HG02970 (cell line): ENCODE data around the gene PTCHD1.

Experiments used
- ATAC-seq: cut with Tn5 transposase; IDR thresholded peaks from one replicate; pipeline ENCODE4 v1.9.1; 2021; ENCODE audit warnings: mild to moderate bottlenecking, moderate library complexity, moderate number of reproducible peaks; ENCODE audit not compliant: unreplicated experiment, low FRiP score

The PTCHD1 gene

GRCh38 chrX:23344904-23345271 is 10.2 kb downstream of the PTCHD1 start:
- ATAC-seq: no peak

GRCh38 chrX:23356189-23356588 is 21.5 kb downstream of the PTCHD1 start:
- ATAC-seq: no peak

GRCh38 chrX:23364416-23364815 is 29.8 kb downstream of the PTCHD1 start:
- no peak for ATAC-seq

GRCh38 chrX:23365541-23365940 is 30.9 kb downstream of the PTCHD1 start:
- no peak for ATAC-seq

- ATAC-seq: no peak
These were observed 32.3 kb downstream of the PTCHD1 start for GRCh38 chrX:23366914-23367313.

GRCh38 chrX:23369027-23369426 is 34.4 kb downstream of the PTCHD1 start:
- no peak for ATAC-seq

GRCh38 chrX:23372220-23372902 is 37.7 kb downstream of the PTCHD1 start:
- ATAC-seq: no peak

- ATAC-seq: no peak
These were observed 38.6 kb downstream of the PTCHD1 start for GRCh38 chrX:23373129-23373804.

GRCh38 chrX:23374291-23374690 is 39.6 kb downstream of the PTCHD1 start:
- no peak for ATAC-seq

- no peak for ATAC-seq
These were observed 41.9 kb downstream of the PTCHD1 start for GRCh38 chrX:23376581-23376980.

GRCh38 chrX:23380581-23380980 is 45.9 kb downstream of the PTCHD1 start:
- ATAC-seq: no peak

GRCh38 chrX:23381099-23382087 is 46.7 kb downstream of the PTCHD1 start:
- no peak for ATAC-seq

- ATAC-seq: no peak
These were observed 47.9 kb downstream of the PTCHD1 start for GRCh38 chrX:23382572-23382971.

GRCh38 chrX:23383411-23383810 is 48.8 kb downstream of the PTCHD1 start:
- no peak for ATAC-seq

- ATAC-seq: no peak
These were observed 50.6 kb downstream of the PTCHD1 start for GRCh38 chrX:23385242-23385641.

GRCh38 chrX:23386260-23386659 is 51.6 kb downstream of the PTCHD1 start:
- no peak for ATAC-seq

- no peak for ATAC-seq
These were observed 52.1 kb downstream of the PTCHD1 start for GRCh38 chrX:23386726-23387125.

GRCh38 chrX:23387550-23388184 is 53.0 kb downstream of the PTCHD1 start:
- no peak for ATAC-seq

- ATAC-seq: no peak
These were observed 54.6 kb downstream of the PTCHD1 start for GRCh38 chrX:23389196-23389792.

GRCh38 chrX:23390979-23391378 is 56.3 kb downstream of the PTCHD1 start:
- no peak for ATAC-seq
